ENCODE measurements around the gene TNFAIP3.

DNA sequence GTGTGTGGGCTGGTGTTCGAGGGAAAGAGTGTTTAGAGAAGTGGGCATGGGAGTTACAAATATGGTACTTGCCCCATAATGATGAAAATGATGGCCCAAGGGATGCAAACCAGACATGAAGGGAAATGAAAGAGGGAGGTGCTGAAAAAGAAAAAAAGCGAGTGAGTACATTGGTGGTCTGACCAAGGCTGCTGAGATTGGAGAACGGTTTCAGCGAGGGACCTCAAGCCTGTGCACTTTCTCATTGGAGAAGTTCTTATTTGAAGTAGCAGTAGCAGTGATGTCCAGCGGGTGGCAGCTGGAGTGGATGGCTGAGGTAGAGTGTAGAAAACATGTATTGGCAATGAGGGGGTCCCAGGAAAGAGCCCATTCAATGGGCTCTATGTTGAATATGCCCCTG lies 54.8 kb downstream of the TNFAIP3 start:
- TF ChIP-seq POLR2AphosphoS5 (IDR thresholded peaks at IDR 0.05; ENCODE audit: insufficient read depth, low read depth, low read length): no peak
- TF ChIP-seq, protein P1, sequence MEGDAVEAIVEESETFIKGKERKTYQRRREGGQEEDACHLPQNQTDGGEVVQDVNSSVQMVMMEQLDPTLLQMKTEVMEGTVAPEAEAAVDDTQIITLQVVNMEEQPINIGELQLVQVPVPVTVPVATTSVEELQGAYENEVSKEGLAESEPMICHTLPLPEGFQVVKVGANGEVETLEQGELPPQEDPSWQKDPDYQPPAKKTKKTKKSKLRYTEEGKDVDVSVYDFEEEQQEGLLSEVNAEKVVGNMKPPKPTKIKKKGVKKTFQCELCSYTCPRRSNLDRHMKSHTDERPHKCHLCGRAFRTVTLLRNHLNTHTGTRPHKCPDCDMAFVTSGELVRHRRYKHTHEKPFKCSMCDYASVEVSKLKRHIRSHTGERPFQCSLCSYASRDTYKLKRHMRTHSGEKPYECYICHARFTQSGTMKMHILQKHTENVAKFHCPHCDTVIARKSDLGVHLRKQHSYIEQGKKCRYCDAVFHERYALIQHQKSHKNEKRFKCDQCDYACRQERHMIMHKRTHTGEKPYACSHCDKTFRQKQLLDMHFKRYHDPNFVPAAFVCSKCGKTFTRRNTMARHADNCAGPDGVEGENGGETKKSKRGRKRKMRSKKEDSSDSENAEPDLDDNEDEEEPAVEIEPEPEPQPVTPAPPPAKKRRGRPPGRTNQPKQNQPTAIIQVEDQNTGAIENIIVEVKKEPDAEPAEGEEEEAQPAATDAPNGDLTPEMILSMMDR (IDR thresholded peaks at IDR 0.05; ENCODE audit: extremely low read depth in 1 of 2, insufficient read depth in 1 of 2, low read depth in 1 of 2, low read length in 2 of 2): no peak
- TF ChIP-seq, protein P2, sequence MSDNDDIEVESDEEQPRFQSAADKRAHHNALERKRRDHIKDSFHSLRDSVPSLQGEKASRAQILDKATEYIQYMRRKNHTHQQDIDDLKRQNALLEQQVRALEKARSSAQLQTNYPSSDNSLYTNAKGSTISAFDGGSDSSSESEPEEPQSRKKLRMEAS (IDR thresholded peaks at IDR 0.05; ENCODE audit: insufficient read depth, insufficient read length): no peak
- TF ChIP-seq POLR2A (IDR thresholded peaks at IDR 0.05; ENCODE audit: low read depth, low read length): no peak
- no peak for TF ChIP-seq FOS (IDR thresholded peaks at IDR 0.05; ENCODE audit: borderline replicate concordance, insufficient read depth, low read length)
- TF ChIP-seq GATA2 (IDR thresholded peaks at IDR 0.05; ENCODE audit: insufficient read depth, insufficient read length, low read depth, low read length): no peak
- TF ChIP-seq EZH2 (IDR thresholded peaks at IDR 0.05; ENCODE audit: borderline replicate concordance, low read depth, low read length, severe bottlenecking): no peak
